ENCODE results near the gene MAIP1.

Gene MAIP1

GRCh38 chr2:199987586-199987985 is 32.2 kb downstream of the MAIP1 start:
- H3K27ac ChIP-seq (ENCODE audit: low read depth, low read length), result no peak overlapping the region
- no peak overlapping the region for H3K4me3 ChIP-seq (ENCODE audit: low read depth, low read length)
- H3K4me1 ChIP-seq (ENCODE audit: control insufficient read depth, insufficient read depth, low read length, unreplicated experiment), result peaks cover 3% of the 10 kb centered on the region
- no peaks in the 10 kb centered on the region for H3K79me2 ChIP-seq (ENCODE audit: control insufficient read depth, insufficient read depth, low read length, unreplicated experiment)
- H3K27me3 ChIP-seq (ENCODE audit: insufficient read depth, low read length), result no peaks in the 10 kb centered on the region
- no peaks in the 10 kb centered on the region for H3K36me3 ChIP-seq (ENCODE audit: insufficient read depth, low read length)
- H2AFZ ChIP-seq (ENCODE audit: low read length, unreplicated experiment), result no peak overlapping the region

- Histone ChIP-seq H2AFZ (ENCODE audit: low read length, unreplicated experiment) (no peak overlapping the region), H3K27me3 (ENCODE audit: insufficient read depth, low read length) (no peaks in the 10 kb centered on the region), H3K79me2 (ENCODE audit: control insufficient read depth, insufficient read depth, low read length, unreplicated experiment) (no peaks in the 10 kb centered on the region), H3K4me3 (ENCODE audit: low read depth, low read length) (no peak overlapping the region), H3K4me1 (ENCODE audit: control insufficient read depth, insufficient read depth, low read length, unreplicated experiment) (peaks cover 3% of the 10 kb centered on the region), H3K27ac (ENCODE audit: low read depth, low read length) (no peak overlapping the region), H3K36me3 (ENCODE audit: insufficient read depth, low read length) (no peaks in the 10 kb centered on the region)
Measured at GRCh38 chr2:199988151-199988550, 32.8 kb downstream of the MAIP1 start.

GRCh38 chr2:199989822-199990221 is 34.4 kb downstream of the MAIP1 start:
- Histone ChIP-seq H3K4me1 (ENCODE audit: control insufficient read depth, insufficient read depth, low read length, unreplicated experiment) (peaks cover 3% of the 10 kb centered on the region), H3K27me3 (ENCODE audit: insufficient read depth, low read length) (no peaks in the 10 kb centered on the region), H3K27ac (ENCODE audit: low read depth, low read length) (no peak overlapping the region), H3K79me2 (ENCODE audit: control insufficient read depth, insufficient read depth, low read length, unreplicated experiment) (no peaks in the 10 kb centered on the region), H3K4me3 (ENCODE audit: low read depth, low read length) (no peak overlapping the region), H2AFZ (ENCODE audit: low read length, unreplicated experiment) (no peak overlapping the region), H3K36me3 (ENCODE audit: insufficient read depth, low read length) (no peaks in the 10 kb centered on the region)

GRCh38 chr2:199991691-199992090 is 36.3 kb downstream of the MAIP1 start:
- Histone ChIP-seq H3K4me3 (ENCODE audit: low read depth, low read length) (no peak overlapping the region), H3K27me3 (ENCODE audit: insufficient read depth, low read length) (no peaks in the 10 kb centered on the region), H3K27ac (ENCODE audit: low read depth, low read length) (no peak overlapping the region), H3K36me3 (ENCODE audit: insufficient read depth, low read length) (no peaks in the 10 kb centered on the region), H2AFZ (ENCODE audit: low read length, unreplicated experiment) (no peak overlapping the region), H3K4me1 (ENCODE audit: control insufficient read depth, insufficient read depth, low read length, unreplicated experiment) (no peaks in the 10 kb centered on the region), H3K79me2 (ENCODE audit: control insufficient read depth, insufficient read depth, low read length, unreplicated experiment) (no peaks in the 10 kb centered on the region)

- Histone ChIP-seq H2AFZ (ENCODE audit: low read length, unreplicated experiment) (no peak overlapping the region), H3K36me3 (ENCODE audit: insufficient read depth, low read length) (no peaks in the 10 kb centered on the region), H3K79me2 (ENCODE audit: control insufficient read depth, insufficient read depth, low read length, unreplicated experiment) (no peaks in the 10 kb centered on the region), H3K27me3 (ENCODE audit: insufficient read depth, low read length) (no peaks in the 10 kb centered on the region), H3K4me3 (ENCODE audit: low read depth, low read length) (no peak overlapping the region), H3K27ac (ENCODE audit: low read depth, low read length) (no peak overlapping the region), H3K4me1 (ENCODE audit: control insufficient read depth, insufficient read depth, low read length, unreplicated experiment) (no peaks in the 10 kb centered on the region)
Measured at GRCh38 chr2:199992296-199992695, 36.9 kb downstream of the MAIP1 start.

GRCh38 chr2:199994371-199994770 is 39.0 kb downstream of the MAIP1 start:
- Histone ChIP-seq H3K4me1 (ENCODE audit: control insufficient read depth, insufficient read depth, low read length, unreplicated experiment) (no peaks in the 10 kb centered on the region), H3K36me3 (ENCODE audit: insufficient read depth, low read length) (no peaks in the 10 kb centered on the region), H3K4me3 (ENCODE audit: low read depth, low read length) (no peak overlapping the region), H2AFZ (ENCODE audit: low read length, unreplicated experiment) (no peak overlapping the region), H3K27me3 (ENCODE audit: insufficient read depth, low read length) (no peaks in the 10 kb centered on the region), H3K27ac (ENCODE audit: low read depth, low read length) (no peak overlapping the region), H3K79me2 (ENCODE audit: control insufficient read depth, insufficient read depth, low read length, unreplicated experiment) (no peaks in the 10 kb centered on the region)

- Histone ChIP-seq H3K27ac (ENCODE audit: low read depth, low read length) (no peak overlapping the region), H3K27me3 (ENCODE audit: insufficient read depth, low read length) (no peaks in the 10 kb centered on the region), H3K79me2 (ENCODE audit: control insufficient read depth, insufficient read depth, low read length, unreplicated experiment) (no peaks in the 10 kb centered on the region), H3K4me3 (ENCODE audit: low read depth, low read length) (no peak overlapping the region), H3K36me3 (ENCODE audit: insufficient read depth, low read length) (no peaks in the 10 kb centered on the region), H3K4me1 (ENCODE audit: control insufficient read depth, insufficient read depth, low read length, unreplicated experiment) (no peaks in the 10 kb centered on the region), H2AFZ (ENCODE audit: low read length, unreplicated experiment) (no peak overlapping the region)
Measured at GRCh38 chr2:199994896-199995295, 39.5 kb downstream of the MAIP1 start.

GRCh38 chr2:199997296-199997695 is 41.9 kb downstream of the MAIP1 start:
- Histone ChIP-seq H3K27me3 (ENCODE audit: insufficient read depth, low read length) (no peaks in the 10 kb centered on the region), H3K4me1 (ENCODE audit: control insufficient read depth, insufficient read depth, low read length, unreplicated experiment) (no peaks in the 10 kb centered on the region), H3K36me3 (ENCODE audit: insufficient read depth, low read length) (no peaks in the 10 kb centered on the region), H3K4me3 (ENCODE audit: low read depth, low read length) (no peak overlapping the region), H3K79me2 (ENCODE audit: control insufficient read depth, insufficient read depth, low read length, unreplicated experiment) (no peaks in the 10 kb centered on the region), H2AFZ (ENCODE audit: low read length, unreplicated experiment) (no peak overlapping the region), H3K27ac (ENCODE audit: low read depth, low read length) (no peak overlapping the region)

GRCh38 chr2:199999166-199999565 is 43.8 kb downstream of the MAIP1 start:
- H2AFZ ChIP-seq (ENCODE audit: low read length, unreplicated experiment), result no peak overlapping the region
- H3K4me3 ChIP-seq (ENCODE audit: low read depth, low read length), result no peak overlapping the region
- H3K36me3 ChIP-seq (ENCODE audit: insufficient read depth, low read length), result no peaks in the 10 kb centered on the region
- peaks cover 8% of the 10 kb centered on the region for H3K4me1 ChIP-seq (ENCODE audit: control insufficient read depth, insufficient read depth, low read length, unreplicated experiment)
- no peak overlapping the region for H3K27ac ChIP-seq (ENCODE audit: low read depth, low read length)
- no peaks in the 10 kb centered on the region for H3K27me3 ChIP-seq (ENCODE audit: insufficient read depth, low read length)
- H3K79me2 ChIP-seq (ENCODE audit: control insufficient read depth, insufficient read depth, low read length, unreplicated experiment), result no peaks in the 10 kb centered on the region

GRCh38 chr2:200000444-200001163 is 45.2 kb downstream of the MAIP1 start:
- no peaks in the 10 kb centered on the region for H3K27me3 ChIP-seq (ENCODE audit: insufficient read depth, low read length)
- H3K4me3 ChIP-seq (ENCODE audit: low read depth, low read length), result no peak overlapping the region
- H3K4me1 ChIP-seq (ENCODE audit: control insufficient read depth, insufficient read depth, low read length, unreplicated experiment), result peaks cover 8% of the 10 kb centered on the region
- no peak overlapping the region for H3K27ac ChIP-seq (ENCODE audit: low read depth, low read length)
- H3K36me3 ChIP-seq (ENCODE audit: insufficient read depth, low read length), result no peaks in the 10 kb centered on the region
- H3K79me2 ChIP-seq (ENCODE audit: control insufficient read depth, insufficient read depth, low read length, unreplicated experiment), result no peaks in the 10 kb centered on the region
- H2AFZ ChIP-seq (ENCODE audit: low read length, unreplicated experiment), result no peak overlapping the region

GRCh38 chr2:200003444-200003843 is 48.1 kb downstream of the MAIP1 start:
- Histone ChIP-seq H3K36me3 (ENCODE audit: insufficient read depth, low read length) (no peaks in the 10 kb centered on the region), H3K79me2 (ENCODE audit: control insufficient read depth, insufficient read depth, low read length, unreplicated experiment) (no peaks in the 10 kb centered on the region), H3K4me1 (ENCODE audit: control insufficient read depth, insufficient read depth, low read length, unreplicated experiment) (peaks cover 8% of the 10 kb centered on the region), H3K27me3 (ENCODE audit: insufficient read depth, low read length) (0 out of 2 replicates have a peak, but pooled peaks cover 3% of the 10 kb centered on the region), H3K27ac (ENCODE audit: low read depth, low read length) (no peak overlapping the region), H2AFZ (ENCODE audit: low read length, unreplicated experiment) (no peak overlapping the region), H3K4me3 (ENCODE audit: low read depth, low read length) (no peak overlapping the region)
